ENCODE data around the gene SMIM36. TPM values are rescaled to one million over a fixed set of nuclear protein-coding genes. Genes with fewer than 3 reads are reported as not detected.
A peak's percentile ranks its signal among the peaks of the same experiment; 100 is the strongest.
"Not testable (repeated sequence)": the region's sequence is repeated elsewhere in the genome, so short reads cannot be mapped to it uniquely, and the experiment has no call there.

Gene SMIM36
- total and polyA plus RNA-seq, 2 experiments from 2014 or later: not detected

GRCh38 chr17:55513885-55514590, 2.8 kb upstream of the SMIM36 start:
- peak overlapping the region; percentile 49 for H3K4me2 ChIP-seq
- H3K27me3 ChIP-seq: no peaks in the 10 kb centered on the region
- no peaks in the 10 kb centered on the region for H3K9me3 ChIP-seq (ENCODE audit: low read depth)
- no peak overlapping the region for H3K4me3 ChIP-seq
- no peaks in the 10 kb centered on the region for H3K9me2 ChIP-seq (replicated peaks; ENCODE audit: insufficient read depth)
- no peaks in the 10 kb centered on the region for H3K79me2 ChIP-seq
- WGBS (ENCODE audit: low lambda C conversion rate, missing lambda C conversion rate): 20% methylated on average over 5 of the region's 5 CpGs
- no peaks in the 10 kb centered on the region for H3K4me1 ChIP-seq (ENCODE audit: insufficient read depth)
- no peaks in the 10 kb centered on the region for H4K20me1 ChIP-seq (ENCODE audit: insufficient read depth, poor library complexity, severe bottlenecking)
- peak; percentile 82 for DNase-seq (ENCODE audit: low spot score)
- H2AFZ ChIP-seq: peak overlapping the region; percentile 12
- TF ChIP-seq CTCF (IDR thresholded peaks at IDR 0.05; ENCODE audit: poor library complexity) (peak; percentile 92), EZH2phosphoT487 (IDR thresholded peaks at IDR 0.05; ENCODE audit: low read depth, severe bottlenecking, unreplicated experiment) (no peak)
- H3K36me3 ChIP-seq (replicated peaks; ENCODE audit: insufficient read depth, low read depth): no peaks in the 10 kb centered on the region
- no peak overlapping the region for H3K27ac ChIP-seq

DNA sequence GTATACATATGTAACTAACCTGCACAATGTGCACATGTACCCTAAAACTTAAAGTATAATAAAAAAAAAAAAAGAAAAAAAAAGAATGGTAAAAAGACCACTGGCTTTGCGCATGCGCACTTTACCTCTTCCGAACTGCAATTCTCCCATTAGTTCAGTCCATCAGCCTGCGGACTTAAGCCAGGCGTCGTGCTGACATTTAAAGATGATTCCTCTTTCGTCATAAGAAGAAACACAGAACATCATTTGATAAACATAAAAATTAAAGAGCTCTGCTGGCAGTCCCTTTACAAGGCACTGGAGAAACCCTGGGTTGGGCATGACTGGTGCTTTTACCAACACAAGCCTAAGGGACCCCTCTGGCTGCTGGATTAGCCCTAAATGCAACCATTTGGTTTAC, 3.6 kb downstream of the SMIM36 start:
- not testable (repeated sequence) for H4K20me1 ChIP-seq (ENCODE audit: insufficient read depth, poor library complexity, severe bottlenecking); H3K4me2 ChIP-seq; H3K36me3 ChIP-seq (replicated peaks; ENCODE audit: insufficient read depth, low read depth); H3K4me1 ChIP-seq (ENCODE audit: insufficient read depth); H3K9me2 ChIP-seq (replicated peaks; ENCODE audit: insufficient read depth); H3K27me3 ChIP-seq; DNase-seq (ENCODE audit: low spot score); H3K4me3 ChIP-seq; H2AFZ ChIP-seq; H3K79me2 ChIP-seq; H3K27ac ChIP-seq; H3K9me3 ChIP-seq (ENCODE audit: low read depth)
- 77% methylated on average over 7 of the region's 7 CpGs for WGBS (ENCODE audit: low lambda C conversion rate, missing lambda C conversion rate)

DNA sequence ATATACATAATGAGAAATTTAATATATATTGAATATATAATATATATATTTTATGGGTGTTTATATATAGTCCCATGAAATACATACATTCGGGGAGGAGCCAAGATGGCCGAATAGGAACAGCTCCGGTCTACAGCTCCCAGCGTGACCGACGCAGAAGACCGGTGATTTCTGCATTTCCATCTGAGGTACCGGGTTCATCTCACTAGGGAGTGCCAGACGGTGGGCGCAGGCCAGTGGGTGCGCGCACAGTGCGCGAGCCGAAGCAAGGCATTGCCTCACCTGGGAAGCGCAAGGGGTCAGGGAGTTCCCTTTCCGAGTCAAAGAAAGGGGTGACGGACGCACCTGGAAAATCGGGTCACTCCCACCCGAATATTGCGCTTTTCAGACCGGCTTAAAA, 9.6 kb downstream of the SMIM36 start:
- not testable (repeated sequence) for H3K27me3 ChIP-seq; H3K79me2 ChIP-seq; H3K9me3 ChIP-seq (ENCODE audit: low read depth); H3K4me3 ChIP-seq; H4K20me1 ChIP-seq (ENCODE audit: insufficient read depth, poor library complexity, severe bottlenecking); H2AFZ ChIP-seq; H3K4me1 ChIP-seq (ENCODE audit: insufficient read depth); H3K36me3 ChIP-seq (replicated peaks; ENCODE audit: insufficient read depth, low read depth); DNase-seq (ENCODE audit: low spot score); H3K4me2 ChIP-seq; H3K9me2 ChIP-seq (replicated peaks; ENCODE audit: insufficient read depth); H3K27ac ChIP-seq
- WGBS (ENCODE audit: low lambda C conversion rate, missing lambda C conversion rate): 94% methylated on average over 17 of the region's 23 CpGs

GRCh38 chr17:55500103-55500502, 11.1 kb downstream of the SMIM36 start:
- no peak overlapping the region for H2AFZ ChIP-seq
- no peaks in the 10 kb centered on the region for H3K27me3 ChIP-seq
- no peaks in the 10 kb centered on the region for H3K9me2 ChIP-seq (replicated peaks; ENCODE audit: insufficient read depth)
- no peaks in the 10 kb centered on the region for H4K20me1 ChIP-seq (ENCODE audit: insufficient read depth, poor library complexity, severe bottlenecking)
- no peaks in the 10 kb centered on the region for H3K9me3 ChIP-seq (ENCODE audit: low read depth)
- H3K4me1 ChIP-seq (ENCODE audit: insufficient read depth): peaks cover 4% of the 10 kb centered on the region
- no peak overlapping the region for H3K4me3 ChIP-seq
- WGBS (ENCODE audit: low lambda C conversion rate, missing lambda C conversion rate): 91% methylated on average over 3 of the region's 3 CpGs
- no peak overlapping the region for H3K27ac ChIP-seq
- DNase-seq (ENCODE audit: low spot score): no peak
- H3K4me2 ChIP-seq: no peak overlapping the region
- H3K79me2 ChIP-seq: no peaks in the 10 kb centered on the region
- TF ChIP-seq EZH2phosphoT487 (IDR thresholded peaks at IDR 0.05; ENCODE audit: low read depth, severe bottlenecking, unreplicated experiment) (no peak), CTCF (IDR thresholded peaks at IDR 0.05; ENCODE audit: poor library complexity) (no peak), EZH2 (IDR thresholded peaks at IDR 0.05; ENCODE audit: borderline replicate concordance) (no peak)
- no peaks in the 10 kb centered on the region for H3K36me3 ChIP-seq (replicated peaks; ENCODE audit: insufficient read depth, low read depth)

All from hepatocyte (in vitro differentiated cells).